ENCODE data around the gene TM9SF1.

TM9SF1 gene

GRCh38 chr14:24195186-24196070 is at the start of gene TM9SF1:
Gene TM9SF1 (minus strand): TSS chr14:24195441. CDS start chr14:24195019, 422 bp downstream.
- no peak for FAIRE-seq

DNA sequence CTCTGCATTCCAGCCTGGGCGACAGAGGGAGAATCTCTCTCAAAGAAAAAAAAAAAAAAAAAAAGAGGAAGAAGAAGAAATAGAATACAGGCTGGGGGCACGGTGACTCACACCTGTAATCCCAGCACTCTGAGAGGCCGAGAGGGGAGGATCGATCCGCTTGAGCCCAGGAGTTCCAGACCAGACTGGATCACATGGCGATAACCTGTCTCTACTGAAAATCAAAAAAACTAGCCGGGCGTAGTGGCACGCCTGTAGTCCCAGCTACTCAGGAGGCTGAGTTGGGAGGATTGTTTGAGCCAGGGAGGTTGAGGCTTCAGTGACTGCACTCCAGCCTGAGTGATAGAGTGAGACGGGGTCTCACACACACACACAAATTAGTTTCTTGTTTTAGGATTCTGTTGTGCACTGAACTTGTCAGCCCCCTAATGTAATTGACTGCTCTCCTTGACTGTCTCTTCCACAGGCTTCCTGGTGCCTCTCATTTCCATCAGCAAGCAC is 48.1 kb upstream of the TM9SF1 start:
- FAIRE-seq = no peak

DNA sequence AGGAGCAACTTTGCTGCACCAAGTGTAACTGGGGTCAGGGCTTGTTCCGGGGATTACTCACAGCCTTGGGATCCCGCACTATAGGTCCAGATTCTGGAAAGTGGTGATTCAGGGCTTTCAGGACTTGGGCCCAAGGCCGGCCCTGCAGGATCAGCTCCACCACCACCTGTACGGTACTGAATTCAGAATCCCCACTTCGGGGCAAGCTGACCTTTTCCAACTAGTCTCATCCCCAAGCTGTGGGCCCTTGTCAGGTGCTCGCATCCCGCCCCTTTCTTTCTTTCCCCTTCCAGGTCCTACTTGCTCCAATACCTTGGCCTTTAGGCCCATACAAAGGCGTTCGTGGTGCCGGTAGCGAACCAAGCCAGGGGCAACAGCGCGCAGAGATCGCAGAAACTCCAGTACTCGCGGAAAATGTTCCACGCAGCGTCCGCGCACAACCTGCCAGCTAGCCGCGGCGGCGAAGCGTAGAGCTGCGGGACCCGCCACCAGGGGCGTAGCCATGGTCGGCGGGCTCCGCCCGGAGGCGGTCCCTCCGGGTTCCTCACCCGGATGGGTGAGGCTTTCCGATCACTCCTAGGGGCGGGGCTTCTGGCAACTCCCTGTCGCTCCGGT is 46.7 kb upstream of the TM9SF1 start:
- no peak for FAIRE-seq

DNA sequence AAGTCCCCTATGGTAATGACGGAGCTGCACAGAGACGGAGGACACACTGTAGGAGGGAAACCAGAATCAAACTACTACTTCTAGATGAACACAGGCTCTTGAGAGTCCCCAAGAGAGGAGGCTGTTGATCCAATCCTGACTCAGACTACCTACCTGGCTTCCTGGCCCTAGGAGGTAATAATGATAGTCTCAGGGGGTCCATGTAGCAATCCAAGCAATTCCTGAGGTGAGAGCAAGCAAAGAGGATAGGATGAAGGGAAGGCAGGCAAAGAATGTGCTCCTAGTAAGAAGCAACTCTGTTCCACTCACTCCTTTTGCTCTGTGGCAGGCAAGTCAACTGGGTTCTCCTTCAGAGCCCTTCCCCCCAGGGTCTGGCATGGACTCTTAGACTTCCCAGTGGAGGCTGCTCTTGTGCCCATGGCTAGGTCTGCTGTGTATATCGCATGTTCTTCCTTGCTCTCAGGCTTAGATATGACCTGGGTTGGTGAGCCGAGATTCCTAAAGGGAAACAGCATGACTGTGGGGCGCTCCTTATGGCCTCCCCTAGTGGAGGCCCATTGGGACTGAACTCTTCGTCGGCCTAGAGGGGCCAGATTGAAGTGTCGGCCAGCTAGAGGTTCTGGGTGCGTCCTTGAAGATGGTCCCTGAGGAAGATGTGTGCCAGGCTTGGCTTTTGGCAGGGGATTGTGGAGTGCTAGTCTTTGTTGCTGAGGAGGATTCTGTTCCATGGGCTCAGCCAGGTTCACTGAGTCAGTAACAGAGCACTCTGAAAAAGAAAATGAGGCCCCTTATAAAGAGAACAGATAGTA is 45.1 kb upstream of the TM9SF1 start:
- no peak for FAIRE-seq

DNA sequence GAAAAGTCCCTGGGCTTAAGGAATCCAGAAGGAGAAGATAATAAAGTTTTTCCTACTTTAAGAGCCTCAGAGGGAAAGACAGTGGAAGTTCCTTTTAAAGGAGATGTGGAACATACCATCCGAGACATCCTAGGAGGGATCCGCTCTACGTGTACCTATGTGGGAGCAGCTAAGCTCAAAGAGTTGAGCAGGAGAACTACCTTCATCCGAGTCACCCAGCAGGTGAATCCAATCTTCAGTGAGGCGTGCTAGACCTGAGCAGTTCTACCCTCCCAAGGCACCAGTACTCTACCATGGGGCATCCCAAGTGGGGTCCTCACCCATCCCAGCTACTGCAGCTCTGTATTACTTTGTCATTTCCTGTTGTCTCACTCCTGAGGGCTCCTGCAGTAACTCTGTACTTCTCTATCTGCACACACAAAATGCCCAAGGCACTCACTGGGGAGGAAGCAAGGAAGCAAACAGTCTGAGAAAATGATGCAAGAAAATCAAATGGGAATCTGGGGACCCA is 43.3 kb upstream of the TM9SF1 start:
- FAIRE-seq = no peak

- no peak for FAIRE-seq
Observed at GRCh38 chr14:24238123-24238522, 42.9 kb upstream of the TM9SF1 start.

- FAIRE-seq = no peak
Observed at GRCh38 chr14:24237463-24237955, 42.3 kb upstream of the TM9SF1 start.

- FAIRE-seq = no peak
Observed at GRCh38 chr14:24236689-24237462, 41.6 kb upstream of the TM9SF1 start.

GRCh38 chr14:24235804-24236688 is 40.8 kb upstream of the TM9SF1 start:
- FAIRE-seq = no peak

- FAIRE-seq = no peak
Observed at GRCh38 chr14:24234095-24235005, 39.1 kb upstream of the TM9SF1 start.

GRCh38 chr14:24233538-24233866 is 38.3 kb upstream of the TM9SF1 start:
- no peak for FAIRE-seq

DNA sequence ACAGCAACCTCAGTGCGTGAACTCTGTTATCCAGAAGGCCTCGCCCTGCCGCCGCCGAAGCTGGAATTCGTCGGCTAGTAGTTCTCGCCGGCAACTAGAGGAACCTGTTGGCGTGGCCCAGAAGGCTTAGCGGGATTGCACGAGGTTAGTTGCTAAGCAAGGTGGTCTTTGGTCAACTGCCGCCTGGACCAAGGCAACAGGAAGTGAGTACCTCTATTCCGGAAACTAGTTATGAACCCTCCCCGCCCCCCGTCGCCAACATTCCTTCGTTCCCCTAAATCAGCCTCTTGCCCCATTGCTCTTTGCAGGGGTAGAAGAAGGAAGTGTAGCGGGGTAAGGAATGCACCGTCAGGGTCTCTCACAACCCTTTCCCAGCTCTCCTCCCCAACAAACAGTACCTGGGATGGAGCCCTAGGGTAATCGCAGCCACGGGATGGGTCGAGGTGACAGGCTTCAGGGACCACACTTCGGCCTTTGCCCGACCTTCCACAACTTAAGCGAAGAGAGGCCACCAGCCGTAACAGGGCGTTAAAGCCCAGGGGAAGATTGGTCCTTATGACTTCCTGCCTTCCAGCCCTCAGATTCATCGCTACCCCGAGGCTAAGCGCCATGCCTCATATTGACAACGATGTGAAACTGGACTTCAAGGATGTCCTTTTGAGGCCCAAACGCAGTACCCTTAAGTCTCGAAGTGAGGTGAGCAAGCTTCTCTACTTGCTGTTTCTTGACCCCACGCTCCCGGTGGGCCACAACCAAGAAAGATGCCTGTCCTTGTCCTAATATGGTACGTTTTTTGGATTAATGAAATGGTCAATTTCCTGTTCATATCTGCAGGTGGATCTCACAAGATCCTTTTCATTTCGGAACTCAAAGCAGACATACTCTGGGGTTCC is 37.6 kb upstream of the TM9SF1 start, which contains the start of gene GMPR2:
Gene GMPR2 (plus strand): TSS at position 285 of the 893 bp plus-strand sequence. CDS start 325 bp downstream, at position 610.
- FAIRE-seq = no peak

DNA sequence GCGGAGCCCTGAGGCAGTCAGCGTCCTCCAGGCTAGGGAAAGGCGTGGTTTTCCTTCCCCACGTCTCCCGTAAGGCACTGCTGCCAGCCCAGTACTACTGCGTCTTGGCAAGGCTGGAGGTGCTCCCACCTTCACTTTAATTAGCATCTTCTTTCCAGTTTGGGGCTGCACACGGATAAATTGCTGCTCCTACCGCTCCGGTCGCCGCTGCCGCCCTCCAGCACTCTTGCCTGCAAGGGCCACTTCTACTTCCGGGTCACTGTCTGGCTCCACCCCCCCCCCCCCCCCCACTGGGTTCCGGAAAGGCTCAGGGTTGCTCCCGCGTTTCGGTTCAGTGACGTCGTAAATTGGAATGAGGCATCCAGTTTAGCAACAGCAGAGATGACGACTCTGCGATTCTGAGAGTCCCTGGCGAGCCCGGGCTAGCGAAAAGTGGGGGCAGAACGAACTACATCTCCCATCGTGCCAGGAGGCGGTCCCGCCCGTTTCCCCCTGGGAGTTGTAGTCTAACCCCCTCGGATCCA is 36.9 kb upstream of the TM9SF1 start, which contains the start of gene NEDD8:
Gene NEDD8 (minus strand): TSS at position 247 of the 524 bp plus-strand sequence. CDS start 100 bp downstream, at position 147.
- FAIRE-seq = no peak

DNA sequence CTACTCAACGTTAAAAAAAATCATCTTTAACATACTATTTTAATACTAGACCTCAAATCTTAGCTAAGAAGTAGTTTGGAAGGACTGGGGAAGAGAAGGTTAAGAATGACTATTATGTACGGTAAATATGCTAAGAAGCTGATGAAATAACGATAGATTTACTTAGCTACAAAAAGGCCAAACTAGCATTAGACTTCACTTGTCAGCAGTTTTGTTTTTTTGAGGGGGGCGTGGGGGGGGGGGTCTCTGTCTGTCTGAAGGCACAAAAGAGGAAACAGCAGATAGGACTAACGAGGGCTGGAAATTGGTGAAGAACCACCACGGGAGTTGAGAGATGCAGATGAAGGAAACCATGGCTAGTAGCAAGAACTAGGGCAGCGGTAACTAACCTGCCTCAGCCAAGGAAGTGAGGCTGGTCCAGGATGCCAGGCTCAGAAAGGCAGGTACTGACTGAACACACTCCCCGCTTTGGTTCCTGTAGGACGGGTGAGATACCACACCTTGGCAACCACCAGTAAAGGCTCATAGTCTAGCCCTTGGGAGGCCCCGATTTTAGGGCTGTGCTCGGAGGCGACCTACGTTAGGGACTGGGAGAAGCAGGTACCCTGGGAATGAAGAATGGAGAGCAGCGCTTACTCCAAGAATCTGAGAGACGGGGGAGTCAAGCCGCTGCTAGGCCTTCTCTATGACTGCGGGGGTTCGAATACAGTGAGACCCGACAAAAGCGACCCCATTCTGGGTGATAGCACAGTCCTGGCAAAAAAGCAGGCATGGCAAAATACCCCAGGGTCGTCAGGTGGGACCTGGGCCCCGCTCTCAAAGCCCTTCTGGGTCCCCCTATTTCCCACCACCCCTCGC is 36.3 kb upstream of the TM9SF1 start:
- FAIRE-seq = no peak

DNA sequence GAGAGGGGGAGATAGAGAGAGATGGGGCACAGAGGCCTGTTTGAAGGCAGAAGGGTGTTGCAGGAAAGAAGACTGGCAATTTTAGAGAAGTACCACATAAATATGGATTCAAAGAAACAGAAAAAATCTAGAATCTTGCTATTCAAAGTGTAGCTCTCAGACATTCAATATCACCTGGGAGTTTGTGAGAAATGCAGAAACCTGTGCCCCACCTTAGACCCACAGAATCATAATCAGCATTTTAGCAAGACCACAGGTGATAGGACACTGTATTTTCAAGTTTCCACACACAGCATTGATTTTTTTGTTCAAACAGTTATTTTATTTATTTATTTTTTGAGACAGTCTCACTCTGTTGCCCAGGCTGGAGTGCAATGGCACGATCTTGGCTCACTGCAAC is 33.7 kb upstream of the TM9SF1 start:
- no peak for FAIRE-seq

DNA sequence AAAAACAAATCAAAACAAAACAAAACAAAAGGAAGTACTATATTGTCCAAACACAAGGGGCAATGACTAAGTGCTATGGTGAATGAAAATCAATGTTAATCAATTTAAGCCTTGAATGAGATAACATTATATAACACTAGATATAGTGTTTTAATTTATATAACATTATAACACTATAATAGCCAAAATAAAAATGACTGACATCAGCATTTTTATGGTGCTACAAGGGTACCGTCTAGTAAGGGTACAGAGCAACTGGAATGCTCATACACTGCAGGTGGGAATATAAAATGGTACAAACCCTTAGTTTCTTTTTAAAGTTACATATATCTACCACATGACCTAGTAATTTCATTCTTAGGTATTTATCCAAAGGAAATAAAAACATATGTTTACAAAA is 31.2 kb upstream of the TM9SF1 start:
- FAIRE-seq = no peak

DNA sequence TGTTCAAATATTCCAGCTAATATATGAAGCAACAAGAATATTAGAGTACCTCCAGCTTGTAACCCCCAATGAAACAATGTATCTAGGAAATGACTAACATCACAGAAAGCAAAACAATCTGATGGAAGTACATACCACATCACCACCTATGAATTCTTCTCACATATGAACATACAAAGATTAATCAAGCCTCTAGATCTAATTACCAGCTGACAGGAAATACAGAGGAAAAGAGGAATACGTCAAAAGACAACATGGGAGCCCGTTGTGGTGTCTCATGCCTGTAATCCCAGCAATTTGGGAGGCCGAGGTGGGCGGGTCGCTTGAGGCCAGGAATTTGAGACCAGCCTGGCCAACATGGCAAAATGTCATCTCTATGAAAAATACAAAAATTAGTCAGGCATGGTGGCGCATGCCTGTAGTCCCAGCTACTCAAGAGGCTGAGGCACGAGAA is 29.4 kb upstream of the TM9SF1 start:
- FAIRE-seq = no peak
